ENCODE data around the gene ZNF318.
"Not testable (repeated sequence)": the region's sequence is repeated elsewhere in the genome, so short reads cannot be mapped to it uniquely, and the experiment has no call there.

Gene ZNF318

DNA sequence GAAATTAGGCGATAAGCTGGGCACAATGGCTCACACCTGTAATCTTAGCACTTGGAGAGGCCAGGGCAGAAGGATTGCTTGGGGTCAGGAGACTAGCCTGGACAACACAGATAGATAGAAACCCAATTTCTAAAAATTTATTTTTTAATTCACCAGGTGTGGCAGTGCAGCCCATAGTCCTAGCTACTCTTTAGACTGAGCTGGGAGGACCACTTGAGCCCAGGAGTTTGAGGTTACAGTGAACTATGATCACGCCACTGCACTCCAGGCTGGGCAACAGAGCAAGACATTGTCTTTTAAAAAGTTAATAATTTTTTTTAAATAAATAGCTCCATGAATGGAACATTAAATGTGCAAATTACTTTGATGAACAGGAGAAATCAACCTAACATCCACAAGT is 8.2 kb downstream of the ZNF318 start:
- Histone ChIP-seq H3K27me3 (no peaks in the 10 kb centered on the region), H3K4me1 (no peaks in the 10 kb centered on the region), H3K9me3 (no peaks in the 10 kb centered on the region), H3K4me3 (ENCODE audit: low read depth, low read length) (no peak overlapping the region), H3K36me3 (peaks cover 30% of the 10 kb centered on the region)
- DNase-seq = no peak
- TF ChIP-seq, protein P1, sequence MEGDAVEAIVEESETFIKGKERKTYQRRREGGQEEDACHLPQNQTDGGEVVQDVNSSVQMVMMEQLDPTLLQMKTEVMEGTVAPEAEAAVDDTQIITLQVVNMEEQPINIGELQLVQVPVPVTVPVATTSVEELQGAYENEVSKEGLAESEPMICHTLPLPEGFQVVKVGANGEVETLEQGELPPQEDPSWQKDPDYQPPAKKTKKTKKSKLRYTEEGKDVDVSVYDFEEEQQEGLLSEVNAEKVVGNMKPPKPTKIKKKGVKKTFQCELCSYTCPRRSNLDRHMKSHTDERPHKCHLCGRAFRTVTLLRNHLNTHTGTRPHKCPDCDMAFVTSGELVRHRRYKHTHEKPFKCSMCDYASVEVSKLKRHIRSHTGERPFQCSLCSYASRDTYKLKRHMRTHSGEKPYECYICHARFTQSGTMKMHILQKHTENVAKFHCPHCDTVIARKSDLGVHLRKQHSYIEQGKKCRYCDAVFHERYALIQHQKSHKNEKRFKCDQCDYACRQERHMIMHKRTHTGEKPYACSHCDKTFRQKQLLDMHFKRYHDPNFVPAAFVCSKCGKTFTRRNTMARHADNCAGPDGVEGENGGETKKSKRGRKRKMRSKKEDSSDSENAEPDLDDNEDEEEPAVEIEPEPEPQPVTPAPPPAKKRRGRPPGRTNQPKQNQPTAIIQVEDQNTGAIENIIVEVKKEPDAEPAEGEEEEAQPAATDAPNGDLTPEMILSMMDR (IDR thresholded peaks at IDR 0.05; ENCODE audit: low read depth, low read length) = no peak

DNA sequence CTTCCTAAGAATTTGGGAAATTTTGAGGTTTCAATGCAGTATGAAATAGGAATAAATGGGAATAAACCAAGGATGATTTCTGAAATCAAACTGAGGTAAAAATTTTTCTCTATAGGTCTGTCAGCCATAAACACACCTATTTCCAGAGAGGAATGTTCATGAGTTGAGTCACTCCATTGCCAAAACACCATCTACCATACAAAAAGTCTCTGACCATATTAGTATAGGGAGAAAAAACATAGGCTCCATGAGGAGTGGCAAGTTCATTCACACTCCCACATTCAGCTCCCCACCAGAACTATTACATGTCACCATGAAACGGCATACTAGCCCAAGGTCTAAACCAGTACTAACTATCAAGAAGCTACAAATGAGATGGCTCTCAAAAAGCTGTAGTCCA is 9.6 kb downstream of the ZNF318 start:
- Histone ChIP-seq H3K9me3 (no peaks in the 10 kb centered on the region), H3K27me3 (no peaks in the 10 kb centered on the region), H3K4me3 (ENCODE audit: low read depth, low read length) (no peak overlapping the region), H3K4me1 (no peaks in the 10 kb centered on the region), H3K36me3 (peaks cover 43% of the 10 kb centered on the region)
- DNase-seq = no peak
- TF ChIP-seq, protein P1 (IDR thresholded peaks at IDR 0.05; ENCODE audit: low read depth, low read length) = no peak

DNA sequence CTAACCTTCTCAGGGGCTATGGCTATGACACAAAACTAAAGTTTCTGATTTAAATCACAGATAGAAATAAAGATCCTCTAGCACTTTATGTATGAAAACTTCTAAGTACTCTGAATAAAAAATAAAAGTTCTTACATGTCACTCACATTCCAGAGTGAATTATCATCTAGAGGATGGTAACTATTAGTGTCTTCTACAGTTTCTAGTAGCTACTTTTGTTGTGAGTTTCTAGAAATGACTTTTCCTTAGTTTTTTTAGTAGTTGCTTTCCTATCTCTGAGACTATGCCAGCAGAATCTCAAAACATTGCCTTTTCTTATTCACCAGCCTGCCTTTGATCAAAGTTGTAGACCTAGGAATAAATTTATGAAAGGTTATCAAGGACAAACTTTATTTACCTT is 10.1 kb downstream of the ZNF318 start:
- TF ChIP-seq, protein P1 (IDR thresholded peaks at IDR 0.05; ENCODE audit: low read depth, low read length) = no peak
- H3K4me3 ChIP-seq (ENCODE audit: low read depth, low read length) = no peak overlapping the region
- H3K4me1 ChIP-seq = no peaks in the 10 kb centered on the region
- H3K36me3 ChIP-seq = peaks cover 46% of the 10 kb centered on the region
- DNase-seq = no peak
- H3K9me3 ChIP-seq = no peaks in the 10 kb centered on the region
- H3K27me3 ChIP-seq = no peaks in the 10 kb centered on the region

DNA sequence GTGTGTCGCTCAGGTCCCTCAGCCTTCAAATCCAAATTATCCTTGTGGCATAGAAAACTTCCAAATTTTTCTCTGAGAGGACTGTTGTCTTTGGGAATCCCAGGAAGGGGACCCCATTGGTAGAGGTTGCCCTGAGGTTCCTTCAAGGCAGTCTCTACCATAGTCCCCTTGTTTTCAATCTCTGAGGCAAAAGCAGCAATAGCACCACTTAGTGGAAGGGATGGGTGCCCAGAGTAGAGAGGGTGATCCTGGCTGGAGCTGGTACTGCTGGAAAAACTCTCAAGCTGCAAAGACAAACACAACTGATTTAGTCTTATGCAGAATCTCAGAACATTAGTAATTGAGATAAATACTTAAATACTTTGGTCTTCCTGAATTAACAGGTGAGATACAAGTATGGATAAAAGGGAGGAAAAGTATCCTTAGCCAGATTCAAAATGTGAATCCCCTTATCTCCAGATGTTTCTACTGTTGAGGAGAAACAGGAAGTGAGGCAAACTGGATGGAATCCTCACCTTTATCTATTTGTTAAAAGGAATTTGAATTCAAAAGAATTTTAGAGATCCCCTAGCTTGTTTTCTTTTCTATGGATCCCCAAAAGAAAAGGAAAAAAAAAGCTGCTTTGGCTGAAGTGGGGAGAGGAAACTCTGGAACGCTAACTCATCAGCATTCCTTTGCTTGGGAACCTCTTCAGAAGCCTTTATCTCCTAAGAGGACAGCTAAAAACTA is 13.4 kb downstream of the ZNF318 start:
- H3K4me3 ChIP-seq (ENCODE audit: low read depth, low read length) = no peak overlapping the region
- H3K36me3 ChIP-seq = peaks cover 44% of the 10 kb centered on the region
- H3K4me1 ChIP-seq = no peaks in the 10 kb centered on the region
- no peaks in the 10 kb centered on the region for H3K9me3 ChIP-seq
- DNase-seq = no peak
- TF ChIP-seq, protein P1 (IDR thresholded peaks at IDR 0.05; ENCODE audit: low read depth, low read length) = peak; percentile 53
- no peaks in the 10 kb centered on the region for H3K27me3 ChIP-seq

DNA sequence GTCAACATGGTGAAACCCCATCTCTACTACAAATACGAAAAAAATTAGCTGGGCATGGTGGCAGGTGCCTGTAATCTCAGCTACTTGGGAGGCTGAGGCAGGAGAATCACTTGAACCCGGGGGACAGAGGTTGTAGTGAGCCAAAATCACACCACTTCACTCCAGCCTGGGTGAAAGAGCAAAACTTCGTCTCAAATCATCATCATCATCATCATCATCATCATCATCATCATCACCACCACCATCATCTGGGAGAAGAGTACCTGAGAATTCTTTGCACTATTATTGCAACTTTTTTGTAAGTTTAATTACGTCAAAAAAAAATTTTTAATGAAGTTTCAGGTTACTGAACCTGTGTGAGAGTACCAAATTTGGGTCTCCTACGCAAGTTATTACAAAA is 17.5 kb downstream of the ZNF318 start:
- H3K27me3 ChIP-seq; DNase-seq; H3K9me3 ChIP-seq; H3K4me3 ChIP-seq (ENCODE audit: low read depth, low read length); H3K4me1 ChIP-seq: not testable (repeated sequence)
- H3K36me3 ChIP-seq = peaks cover 50% of the 10 kb centered on the region

DNA sequence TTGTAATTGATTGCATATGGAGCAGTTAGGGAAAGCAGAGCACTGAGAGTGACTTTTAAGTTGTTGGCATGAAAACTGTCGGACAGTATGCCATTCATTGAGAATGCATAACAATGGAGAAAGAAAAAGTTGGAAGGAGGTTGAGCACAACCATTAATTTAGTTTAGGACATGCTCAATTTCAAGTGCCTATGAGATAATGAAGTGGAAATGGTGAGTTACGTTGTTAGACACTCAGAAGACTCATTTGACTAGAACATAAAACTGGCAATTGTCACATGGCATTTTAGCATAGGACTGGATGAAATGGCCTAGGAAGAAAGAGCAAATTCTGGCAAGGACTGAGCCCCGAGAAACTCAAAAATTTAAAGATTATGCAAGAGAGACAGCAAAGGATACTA is 22.0 kb downstream of the ZNF318 start:
- TF ChIP-seq, protein P1 (IDR thresholded peaks at IDR 0.05; ENCODE audit: low read depth, low read length) = no peak
- DNase-seq = no peak
- H3K36me3 ChIP-seq = peaks cover 52% of the 10 kb centered on the region
- H3K27me3 ChIP-seq = no peaks in the 10 kb centered on the region
- no peaks in the 10 kb centered on the region for H3K4me1 ChIP-seq
- no peak overlapping the region for H3K4me3 ChIP-seq (ENCODE audit: low read depth, low read length)
- H3K9me3 ChIP-seq = no peaks in the 10 kb centered on the region

All from BE2C (cell line).